Measurements from ENCODE around the gene ADORA2B.
"Not testable (repeated sequence)": the region's sequence is repeated elsewhere in the genome, so short reads cannot be mapped to it uniquely, and the experiment has no call there.

Gene ADORA2B

DNA sequence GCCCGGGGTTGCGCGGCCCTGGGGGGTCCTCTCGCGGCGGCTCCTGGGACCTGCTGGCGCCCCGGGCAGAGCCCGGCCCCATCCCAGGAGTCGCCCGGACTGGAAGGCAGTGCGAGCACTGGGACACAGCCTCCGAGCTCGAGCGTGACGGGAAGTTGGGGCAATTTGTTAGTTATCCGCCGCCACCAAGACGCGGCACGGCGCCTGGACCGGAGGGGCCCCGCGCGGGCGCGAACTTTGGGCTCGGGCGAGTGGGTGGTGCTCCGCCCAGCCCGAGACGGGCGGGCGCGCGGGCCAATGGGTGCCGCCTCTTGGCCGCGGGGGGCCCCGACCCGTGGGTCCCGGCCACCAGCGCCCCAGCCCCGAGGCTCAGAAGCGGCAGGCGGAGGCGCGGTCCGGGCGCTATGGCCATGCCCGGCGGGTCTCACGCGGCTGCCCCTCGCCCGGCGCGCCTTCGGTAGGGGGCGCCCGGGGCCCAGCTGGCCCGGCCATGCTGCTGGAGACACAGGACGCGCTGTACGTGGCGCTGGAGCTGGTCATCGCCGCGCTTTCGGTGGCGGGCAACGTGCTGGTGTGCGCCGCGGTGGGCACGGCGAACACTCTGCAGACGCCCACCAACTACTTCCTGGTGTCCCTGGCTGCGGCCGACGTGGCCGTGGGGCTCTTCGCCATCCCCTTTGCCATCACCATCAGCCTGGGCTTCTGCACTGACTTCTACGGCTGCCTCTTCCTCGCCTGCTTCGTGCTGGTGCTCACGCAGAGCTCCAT, at the start of gene ADORA2B:
ADORA2B (plus strand) TSS at position 372 of the 768 bp plus-strand sequence; CDS start at position 491, 119 bp downstream.
- peak; percentile 82 for DNase-seq
- in situ Hi-C loops (cut with HindIII; ENCODE audit: low pct_ligation_motif_present, low pct_unique_long_range_greater_than_20kb, low sequenced_read_pairs), result no loop called here

DNA sequence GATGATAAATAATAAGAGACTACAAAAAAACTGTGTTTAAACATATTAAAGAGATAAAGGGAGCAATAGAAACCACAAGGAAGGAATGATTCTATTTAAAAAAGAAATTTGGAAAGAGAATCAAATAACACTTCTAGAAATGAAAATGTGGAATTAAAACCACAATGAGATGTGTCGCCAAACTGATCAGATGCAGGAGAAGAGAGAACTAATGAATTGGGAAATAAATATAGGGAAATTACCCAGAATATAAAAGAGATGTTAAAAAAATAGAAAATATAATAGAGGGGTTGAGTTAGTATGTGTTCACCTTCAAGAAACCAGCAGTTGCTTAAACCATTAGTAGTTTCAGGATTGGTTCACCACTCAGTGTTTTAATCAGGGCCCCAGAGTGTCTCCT, 48.7 kb upstream of the ADORA2B start:
- in situ Hi-C loops (cut with HindIII; ENCODE audit: low pct_ligation_motif_present, low pct_unique_long_range_greater_than_20kb, low sequenced_read_pairs), result no loop called here
- DNase-seq, result no peak

DNA sequence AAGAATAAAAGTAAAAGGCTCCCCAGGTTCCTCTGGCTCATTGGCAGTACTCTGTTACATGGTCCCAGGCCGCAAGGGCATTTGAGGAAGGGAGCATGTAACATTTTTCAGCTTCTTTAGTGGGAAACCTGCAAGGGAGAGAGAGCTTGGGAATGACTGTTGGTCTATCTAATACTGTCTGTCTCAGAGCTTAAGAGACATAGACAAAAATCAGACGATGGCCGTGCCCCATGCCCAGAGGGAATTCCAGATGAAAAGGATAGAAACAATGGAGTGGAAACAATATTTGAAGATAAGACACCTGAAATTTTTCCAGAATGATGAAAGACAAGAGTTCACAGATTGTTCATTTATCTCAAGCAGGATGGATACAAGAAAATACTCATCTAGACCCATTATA, 48.1 kb upstream of the ADORA2B start:
- in situ Hi-C loops (cut with HindIII; ENCODE audit: low pct_ligation_motif_present, low pct_unique_long_range_greater_than_20kb, low sequenced_read_pairs), result no loop called here
- DNase-seq, result no peak

DNA sequence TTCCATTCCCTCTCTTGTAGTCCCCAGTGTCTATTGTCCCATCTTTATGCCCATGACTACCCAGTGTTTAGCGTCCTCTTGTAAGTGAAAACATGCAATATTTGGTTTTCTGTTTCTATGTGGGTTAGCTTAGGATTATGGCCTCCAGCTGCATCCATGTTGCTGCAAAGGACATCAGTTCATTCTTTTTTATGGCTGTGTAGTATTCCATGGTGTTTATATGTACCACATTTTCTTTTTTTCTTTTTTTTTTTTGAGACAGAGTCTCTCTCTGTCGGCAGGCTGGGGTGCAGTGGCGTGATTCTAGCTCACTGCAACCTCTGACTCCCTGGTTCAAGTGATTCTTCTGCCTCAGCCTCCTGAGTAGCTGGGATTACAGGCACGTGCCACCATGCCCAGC, 45.3 kb upstream of the ADORA2B start:
- DNase-seq; in situ Hi-C loops (cut with HindIII; ENCODE audit: low pct_ligation_motif_present, low pct_unique_long_range_greater_than_20kb, low sequenced_read_pairs): not testable (repeated sequence)

DNA sequence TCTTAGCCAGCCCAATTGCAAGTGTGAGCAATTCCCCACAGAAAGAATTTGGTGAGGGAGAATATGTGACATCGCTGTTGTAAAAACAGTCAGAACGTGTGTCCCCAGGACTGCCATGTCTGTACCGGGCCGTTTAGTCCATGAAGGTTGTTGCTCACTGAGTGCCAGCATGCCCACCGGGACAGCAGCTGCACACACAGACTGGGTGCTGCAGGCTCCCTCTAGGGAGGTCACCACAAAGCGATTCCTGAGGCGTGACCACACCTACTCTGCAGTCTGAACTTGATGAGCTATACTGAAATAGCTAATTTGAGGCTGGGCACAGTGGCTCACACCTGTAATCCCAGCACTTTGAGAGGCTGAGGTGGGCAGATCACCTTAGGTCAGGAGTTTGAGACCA, 44.1 kb upstream of the ADORA2B start:
- in situ Hi-C loops (cut with HindIII; ENCODE audit: low pct_ligation_motif_present, low pct_unique_long_range_greater_than_20kb, low sequenced_read_pairs), result no loop called here
- peak; percentile 19 for DNase-seq

DNA sequence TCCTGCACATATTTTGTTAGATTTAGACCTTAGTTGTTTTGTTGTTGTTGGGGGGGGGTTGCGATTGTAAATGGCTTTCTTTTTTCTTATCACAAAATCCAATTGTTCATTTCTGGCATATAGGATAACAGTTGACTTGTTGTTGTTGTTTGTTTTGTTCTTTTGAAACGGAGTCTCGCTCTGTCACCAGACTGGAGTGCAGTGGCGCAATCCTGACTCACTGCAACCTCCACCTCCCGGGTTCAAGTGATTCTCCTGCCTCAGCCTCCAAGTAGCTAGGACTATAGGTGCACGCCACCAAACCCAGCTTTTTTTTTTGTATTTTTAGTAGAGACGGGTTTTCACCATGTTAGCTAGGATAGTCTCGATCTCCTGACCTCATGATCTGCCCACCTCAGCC, 39.7 kb upstream of the ADORA2B start:
- DNase-seq; in situ Hi-C loops (cut with HindIII; ENCODE audit: low pct_ligation_motif_present, low pct_unique_long_range_greater_than_20kb, low sequenced_read_pairs): not testable (repeated sequence)

DNA sequence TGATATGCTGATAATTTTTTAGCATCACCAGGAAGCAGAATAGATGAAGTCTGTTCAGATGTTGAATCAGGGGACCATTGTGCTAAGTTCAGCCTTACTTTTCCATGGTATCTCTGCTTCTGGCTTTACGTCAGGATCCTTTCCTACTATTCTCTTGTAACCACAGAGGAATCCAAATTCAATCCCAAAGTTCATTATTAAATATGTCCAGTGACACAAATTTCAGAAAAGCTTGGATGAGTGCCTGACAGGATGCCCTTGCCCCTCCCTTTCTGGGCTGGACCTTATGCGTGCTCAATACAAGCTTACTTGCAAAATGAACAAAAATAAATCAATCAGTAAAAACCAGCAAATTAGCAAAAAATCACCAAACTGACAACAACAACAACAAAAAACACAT, 37.6 kb upstream of the ADORA2B start:
- in situ Hi-C loops (cut with HindIII; ENCODE audit: low pct_ligation_motif_present, low pct_unique_long_range_greater_than_20kb, low sequenced_read_pairs), result no loop called here
- no peak for DNase-seq

DNA sequence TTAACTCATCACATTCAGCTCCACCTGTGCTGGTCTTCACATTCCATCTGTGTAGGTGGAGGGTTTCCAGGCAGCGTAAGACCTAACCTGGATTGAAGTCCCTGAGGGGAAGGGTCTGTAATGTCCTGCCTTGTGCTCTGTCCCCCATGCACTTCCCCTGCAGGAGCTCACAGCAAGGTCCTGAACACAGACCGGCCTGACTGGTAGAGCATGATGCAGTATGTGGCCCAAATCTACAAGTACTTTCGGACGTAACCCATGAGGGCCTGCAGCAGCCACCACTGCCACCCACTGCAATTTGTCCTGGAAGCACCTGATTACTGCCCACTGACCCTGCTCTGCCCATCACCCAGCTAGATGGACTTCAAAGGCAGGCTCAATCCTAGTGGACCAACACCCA, 36.6 kb upstream of the ADORA2B start:
- no peak for DNase-seq
- in situ Hi-C loops (cut with HindIII; ENCODE audit: low pct_ligation_motif_present, low pct_unique_long_range_greater_than_20kb, low sequenced_read_pairs), result no loop called here

DNA sequence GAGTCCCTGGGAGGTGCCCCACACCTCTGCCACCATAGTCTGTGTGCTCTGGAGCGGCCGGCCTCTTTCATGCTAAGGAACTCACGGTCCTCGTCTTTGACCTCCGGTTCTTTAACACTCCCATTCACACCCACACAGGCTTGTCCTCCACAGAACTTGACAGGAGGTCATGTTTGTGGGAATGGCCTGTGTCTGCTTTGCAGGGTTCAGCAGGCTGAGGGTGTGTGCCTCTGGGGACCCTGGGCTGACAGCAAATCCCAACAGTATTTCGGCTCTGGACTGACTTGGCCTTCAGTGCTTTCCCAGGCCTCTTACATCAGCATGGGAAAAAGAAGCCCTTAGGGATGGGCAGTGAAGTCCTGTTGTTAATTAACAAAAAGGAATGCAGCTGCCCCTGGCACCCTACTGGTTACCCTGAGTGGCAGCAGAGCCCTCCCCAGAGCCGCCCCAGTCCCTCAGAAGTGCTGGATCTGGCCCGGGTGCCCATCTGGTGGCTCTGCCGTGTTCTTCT, 35.4 kb upstream of the ADORA2B start:
- peak; percentile 56 for DNase-seq
- in situ Hi-C loops (cut with HindIII; ENCODE audit: low pct_ligation_motif_present, low pct_unique_long_range_greater_than_20kb, low sequenced_read_pairs), result no loop called here

DNA sequence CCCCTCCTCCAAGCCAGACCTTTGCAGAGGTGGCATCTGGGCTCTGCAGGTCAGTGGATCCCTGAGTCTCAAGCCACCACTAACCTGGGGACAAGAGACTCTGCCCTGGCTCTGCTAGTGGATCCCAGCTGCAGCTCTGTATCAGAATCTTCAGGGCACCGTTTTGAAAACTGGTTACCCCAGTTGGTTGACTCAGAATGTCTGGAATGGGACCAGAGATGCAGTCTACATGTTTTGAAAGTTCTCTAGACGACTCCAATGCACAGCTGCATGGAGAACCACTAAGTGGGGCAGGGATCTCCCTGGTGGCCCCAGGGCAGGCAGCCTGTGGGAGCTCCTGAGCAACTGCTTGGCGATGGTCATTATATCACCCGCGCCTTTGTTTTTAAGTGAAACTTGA, 34.1 kb upstream of the ADORA2B start:
- no peak for DNase-seq

DNA sequence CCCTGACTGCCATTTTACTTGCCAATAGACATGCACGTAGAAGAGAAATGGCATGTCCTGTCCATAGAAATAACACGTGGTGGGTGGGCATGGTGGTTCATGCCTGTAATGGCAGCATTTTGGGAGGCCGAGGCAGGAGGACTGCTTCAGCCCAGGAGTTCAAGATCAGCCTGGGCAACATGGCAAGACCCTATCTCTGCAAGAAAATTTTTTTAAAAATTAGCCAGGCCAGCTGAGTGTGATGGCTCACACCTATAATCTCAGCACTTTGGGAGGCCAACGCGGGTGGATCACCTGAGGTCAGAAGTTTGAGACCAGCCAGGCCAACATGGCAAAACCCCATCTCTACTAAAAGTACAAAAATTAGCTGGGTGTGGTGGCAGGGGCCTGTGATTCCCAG, 33.2 kb upstream of the ADORA2B start:
- in situ Hi-C loops (cut with HindIII; ENCODE audit: low pct_ligation_motif_present, low pct_unique_long_range_greater_than_20kb, low sequenced_read_pairs); DNase-seq: not testable (repeated sequence)

More for the DNA sequence above, 34.1 kb upstream of the ADORA2B start:
- in situ Hi-C loops (cut with HindIII; ENCODE audit: low pct_ligation_motif_present, low pct_unique_long_range_greater_than_20kb, low sequenced_read_pairs), result no loop called here

DNA sequence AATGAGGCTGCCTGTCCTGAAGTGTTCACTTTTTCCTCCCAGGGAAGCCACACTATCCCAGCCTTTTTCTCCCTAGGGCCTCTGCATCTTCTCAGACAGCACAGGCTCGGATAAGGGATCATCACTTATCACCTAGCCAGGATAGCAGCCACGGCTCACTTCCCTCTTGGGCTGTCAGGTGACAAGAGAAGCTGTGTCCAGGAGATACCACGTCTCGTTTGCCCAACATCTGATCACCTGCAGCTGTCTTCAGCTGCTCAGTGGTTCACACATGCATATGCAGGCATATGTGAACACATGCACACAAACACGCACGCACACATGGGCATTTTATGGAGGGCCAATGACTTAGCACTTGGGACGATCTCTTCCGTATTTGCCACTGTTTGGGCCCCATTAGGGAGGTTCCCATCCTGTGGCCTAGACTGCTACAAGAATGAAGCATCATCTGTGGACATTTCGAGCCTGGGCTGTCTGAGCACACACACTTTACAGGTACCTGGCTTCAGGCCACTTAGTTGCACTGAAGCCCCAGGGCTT, 32.4 kb upstream of the ADORA2B start:
- in situ Hi-C loops (cut with HindIII; ENCODE audit: low pct_ligation_motif_present, low pct_unique_long_range_greater_than_20kb, low sequenced_read_pairs), result no loop called here
- DNase-seq, result no peak

DNA sequence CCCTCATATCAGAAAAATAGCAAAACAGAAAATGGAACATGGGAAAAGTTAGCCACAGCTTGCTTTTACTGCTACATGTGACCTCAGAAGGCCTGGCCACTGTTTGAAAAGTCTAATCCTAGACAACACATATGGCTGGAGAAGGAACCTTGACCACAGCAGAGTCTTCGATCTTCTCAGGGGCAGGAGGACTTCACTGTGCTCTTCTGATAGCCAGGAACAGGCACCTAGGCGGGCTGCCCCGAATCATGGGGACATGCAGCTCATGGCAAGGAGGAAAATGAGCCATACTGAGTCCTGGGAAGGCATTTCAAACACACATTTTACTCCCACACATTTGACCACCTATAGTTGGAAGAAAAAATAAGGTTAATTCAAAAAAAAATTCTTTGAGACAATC, 31.1 kb upstream of the ADORA2B start:
- in situ Hi-C loops (cut with HindIII; ENCODE audit: low pct_ligation_motif_present, low pct_unique_long_range_greater_than_20kb, low sequenced_read_pairs), result no loop called here
- DNase-seq, result no peak

DNA sequence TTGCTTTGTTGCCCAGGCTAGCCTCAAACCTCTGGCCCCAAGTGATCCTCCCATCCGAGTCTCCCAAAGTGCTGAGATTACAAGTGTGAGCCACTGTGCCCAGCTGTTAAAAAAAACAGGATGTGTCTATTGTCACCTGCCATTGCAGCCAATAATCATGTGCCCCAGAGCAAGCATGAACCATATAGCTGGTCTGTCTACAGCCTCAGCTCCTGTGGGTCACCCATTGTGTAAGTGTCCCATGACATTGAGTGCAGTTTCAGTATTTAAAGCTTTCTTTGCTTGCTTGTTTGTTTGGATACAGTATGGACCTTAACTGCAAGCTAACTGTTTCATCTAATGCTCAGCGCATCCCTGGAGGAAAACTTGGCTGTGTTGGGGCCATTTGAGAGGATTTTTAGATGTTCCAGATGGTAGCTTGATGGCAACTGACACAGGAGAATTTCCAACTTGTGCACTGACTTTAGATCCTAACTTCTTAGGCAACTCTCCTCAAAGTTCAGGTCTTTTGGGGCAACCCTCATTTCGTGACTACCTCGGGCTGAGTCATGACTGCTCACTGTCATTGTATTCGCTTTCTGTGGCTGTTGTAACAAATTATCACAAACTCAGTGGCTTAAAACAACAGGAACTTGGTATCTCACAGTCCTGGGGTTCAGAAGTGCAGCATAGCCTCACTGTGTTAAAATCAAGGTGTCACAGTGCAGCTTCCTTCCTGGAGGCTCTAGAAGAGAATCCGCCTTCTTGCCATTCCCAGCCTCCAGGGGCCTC, 30.3 kb upstream of the ADORA2B start:
- no peak for DNase-seq
- in situ Hi-C loops (cut with HindIII; ENCODE audit: low pct_ligation_motif_present, low pct_unique_long_range_greater_than_20kb, low sequenced_read_pairs), result no loop called here

DNA sequence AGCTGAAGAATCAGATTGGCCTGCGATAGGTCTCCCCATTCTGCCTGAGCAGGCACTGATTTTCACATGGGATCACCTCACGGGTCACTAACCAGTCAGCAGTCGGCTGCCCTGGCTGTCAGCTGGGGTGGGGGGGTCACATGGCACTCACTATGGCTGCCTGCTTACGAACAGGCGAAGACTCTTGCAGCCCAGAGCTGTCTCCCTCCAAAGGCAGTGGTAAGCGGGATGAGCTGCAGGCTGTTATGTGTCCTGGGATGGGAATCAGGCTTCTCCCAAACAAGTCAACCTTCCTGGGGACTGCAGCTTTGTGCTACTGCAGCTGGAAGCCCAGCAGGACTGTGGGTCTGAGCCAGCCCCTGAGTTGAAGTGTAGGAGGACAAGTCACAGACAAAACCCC, 29.0 kb upstream of the ADORA2B start:
- in situ Hi-C loops (cut with HindIII; ENCODE audit: low pct_ligation_motif_present, low pct_unique_long_range_greater_than_20kb, low sequenced_read_pairs), result no loop called here
- no peak for DNase-seq

DNA sequence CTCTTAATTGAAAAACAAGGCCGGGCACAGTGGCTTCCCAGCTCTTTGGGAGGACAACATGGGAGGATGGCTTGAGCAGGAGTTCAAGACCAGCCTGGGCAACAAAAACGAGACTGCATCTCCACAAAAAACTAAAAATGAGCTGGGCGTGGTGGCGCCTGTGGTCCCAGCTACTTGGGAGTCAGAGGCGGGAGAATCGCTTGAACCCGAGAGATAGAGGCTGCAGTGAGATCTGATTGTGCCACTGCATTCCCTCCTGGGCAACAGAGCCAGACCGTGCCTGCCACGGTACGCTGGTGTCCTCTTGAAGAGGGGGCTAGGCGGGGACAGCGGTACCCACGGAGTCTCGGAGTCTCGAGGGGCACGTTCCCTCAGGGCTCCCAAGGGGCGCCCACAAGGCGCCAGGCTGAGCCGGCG, 27.9 kb upstream of the ADORA2B start:
- in situ Hi-C loops (cut with HindIII; ENCODE audit: low pct_ligation_motif_present, low pct_unique_long_range_greater_than_20kb, low sequenced_read_pairs), result no loop called here
- no peak for DNase-seq

DNA sequence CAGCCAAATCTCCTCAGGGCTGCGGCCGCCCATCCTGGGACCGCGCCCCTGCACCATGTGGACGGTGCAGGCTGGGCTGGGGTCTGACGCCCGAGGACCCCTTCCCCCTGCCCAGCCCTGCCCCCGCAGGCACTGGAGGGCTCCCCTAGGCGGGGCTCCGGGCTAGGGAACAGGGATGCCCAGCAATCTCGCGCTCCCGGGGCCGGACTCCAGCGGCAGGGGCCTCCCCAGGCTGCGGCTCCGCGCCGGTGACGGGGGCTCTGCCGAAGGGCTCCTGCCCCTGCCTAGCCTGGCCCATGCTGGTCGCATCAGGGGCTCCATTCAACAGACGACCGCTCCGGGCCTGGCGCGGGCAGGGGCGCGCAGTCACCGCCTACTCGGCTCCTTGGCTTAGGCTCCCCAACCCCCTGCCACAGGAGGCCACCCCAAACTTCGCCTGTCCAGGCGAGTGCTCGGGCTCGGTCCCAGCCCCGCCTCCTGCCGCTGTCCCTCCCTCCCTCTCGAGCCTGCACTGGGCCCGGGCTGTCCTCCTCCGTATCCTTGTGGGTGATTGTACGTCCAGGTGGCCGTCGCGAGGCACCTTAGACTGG, 27.4 kb upstream of the ADORA2B start:
- in situ Hi-C loops (cut with HindIII; ENCODE audit: low pct_ligation_motif_present, low pct_unique_long_range_greater_than_20kb, low sequenced_read_pairs), result no loop called here
- no peak for DNase-seq

DNA sequence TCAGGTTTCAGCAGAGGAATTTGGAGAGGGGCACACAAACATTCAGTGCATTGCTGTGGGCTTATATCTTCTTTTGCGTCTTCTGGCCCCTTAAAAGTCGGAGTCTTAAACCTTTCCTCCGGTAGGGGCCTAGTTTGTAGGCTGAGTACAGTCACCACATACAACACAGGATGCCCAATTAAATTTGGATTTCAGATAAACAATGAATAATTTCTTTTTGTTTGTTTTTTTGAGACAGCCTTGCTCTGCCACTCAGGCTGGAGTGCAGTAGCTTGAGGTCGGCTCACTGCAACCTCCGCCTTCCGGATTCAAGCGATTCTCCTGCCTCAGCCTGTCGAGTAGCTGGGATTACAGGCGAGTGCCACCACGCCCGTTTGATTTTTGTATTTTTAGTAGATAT, 26.7 kb upstream of the ADORA2B start:
- in situ Hi-C loops (cut with HindIII; ENCODE audit: low pct_ligation_motif_present, low pct_unique_long_range_greater_than_20kb, low sequenced_read_pairs), result no loop called here
- DNase-seq, result no peak

DNA sequence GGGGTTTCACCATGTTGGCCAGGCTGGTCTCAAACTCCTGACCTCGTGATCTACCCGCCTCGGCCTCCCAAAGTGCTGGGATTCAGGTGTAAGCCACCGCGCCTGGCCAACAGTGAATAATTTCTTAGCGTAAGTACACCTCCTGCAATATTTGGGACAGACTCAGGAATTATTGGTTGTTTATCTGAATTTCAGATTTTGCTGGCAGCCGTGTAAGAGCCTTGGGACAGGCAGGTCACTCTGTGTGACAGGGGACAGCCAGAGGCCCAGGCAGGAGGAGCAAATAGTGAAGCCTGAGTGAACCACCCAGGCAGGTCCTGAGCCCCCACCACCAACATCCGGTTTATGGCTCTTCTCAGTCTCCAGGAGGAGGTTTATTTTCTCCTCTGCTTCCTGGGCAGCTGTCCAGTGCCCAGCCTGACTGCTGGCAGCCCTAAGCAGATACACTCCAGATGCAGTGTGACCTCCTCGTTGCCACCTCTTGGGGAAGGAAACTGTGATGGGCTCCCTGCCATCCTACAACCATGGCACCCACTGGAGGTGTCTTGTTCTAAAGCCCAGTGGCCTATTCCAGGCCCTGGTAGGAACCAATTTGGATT, 26.2 kb upstream of the ADORA2B start:
- in situ Hi-C loops (cut with HindIII; ENCODE audit: low pct_ligation_motif_present, low pct_unique_long_range_greater_than_20kb, low sequenced_read_pairs), result no loop called here

More for the DNA sequence above, 26.2 kb upstream of the ADORA2B start:
- no peak for DNase-seq

All from ACHN (cell line).